Measurements from ENCODE around the gene ANXA5. TPM values are rescaled to one million over a fixed set of nuclear protein-coding genes. Genes with fewer than 3 reads are reported as not detected.

ANXA5 gene
- total RNA-seq, 1 donor from 2014 or later, result 426 TPM

DNA sequence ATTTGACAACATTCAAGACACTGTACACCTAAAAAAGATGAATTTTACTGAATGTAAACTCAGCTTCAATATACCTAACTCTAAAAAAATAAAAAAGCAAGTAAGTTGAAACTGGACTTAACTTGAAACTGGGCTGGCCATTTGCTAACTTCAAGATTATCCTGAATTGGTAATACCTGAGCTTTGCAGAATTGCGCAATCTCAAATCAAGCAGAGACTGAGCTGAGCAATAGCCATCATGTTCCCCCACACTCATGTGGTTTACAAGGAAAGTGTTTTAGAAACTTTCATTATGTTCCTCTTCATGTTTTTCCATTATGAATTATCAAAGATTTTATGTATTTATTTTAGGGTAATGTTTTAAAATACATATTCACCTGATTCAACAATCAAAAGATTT is 38.7 kb downstream of the ANXA5 start:
- intact Hi-C loops (cut with DNase I), result loop anchor here (10.0 kb wide), 1 partner anchor 283 kb away; no protein-coding TSS in a partner anchor

GRCh38 chr4:121656269-121656641 is 40.5 kb downstream of the ANXA5 start:
- intact Hi-C loops (cut with DNase I), result loop anchor here (10.0 kb wide), 1 partner anchor 281 kb away; no protein-coding TSS in a partner anchor
- peak; percentile 85 to 88 for ATAC-seq
- Histone ChIP-seq H3K27me3 (ENCODE audit: low read depth) (no peaks in the 10 kb centered on the region), H3K4me3 (no peak overlapping the region), H3K36me3 (no peaks in the 10 kb centered on the region), H3K4me1 (no peaks in the 10 kb centered on the region), H3K27ac (no peak overlapping the region), H3K9me3 (no peaks in the 10 kb centered on the region)
- DNase-seq, result peak; percentile 51
- peak; percentile 26 for TF ChIP-seq CTCF (IDR thresholded peaks at IDR 0.05)

More for the DNA sequence above, 38.7 kb downstream of the ANXA5 start:
- Histone ChIP-seq H3K4me1 (no peaks in the 10 kb centered on the region), H3K27ac (no peak overlapping the region), H3K4me3 (no peak overlapping the region), H3K27me3 (ENCODE audit: low read depth) (no peaks in the 10 kb centered on the region), H3K36me3 (no peaks in the 10 kb centered on the region), H3K9me3 (no peaks in the 10 kb centered on the region)
- DNase-seq (no peak), ATAC-seq (peak in 1 of 2 donors; percentile 51)
- TF ChIP-seq CTCF (IDR thresholded peaks at IDR 0.05), result no peak

DNA sequence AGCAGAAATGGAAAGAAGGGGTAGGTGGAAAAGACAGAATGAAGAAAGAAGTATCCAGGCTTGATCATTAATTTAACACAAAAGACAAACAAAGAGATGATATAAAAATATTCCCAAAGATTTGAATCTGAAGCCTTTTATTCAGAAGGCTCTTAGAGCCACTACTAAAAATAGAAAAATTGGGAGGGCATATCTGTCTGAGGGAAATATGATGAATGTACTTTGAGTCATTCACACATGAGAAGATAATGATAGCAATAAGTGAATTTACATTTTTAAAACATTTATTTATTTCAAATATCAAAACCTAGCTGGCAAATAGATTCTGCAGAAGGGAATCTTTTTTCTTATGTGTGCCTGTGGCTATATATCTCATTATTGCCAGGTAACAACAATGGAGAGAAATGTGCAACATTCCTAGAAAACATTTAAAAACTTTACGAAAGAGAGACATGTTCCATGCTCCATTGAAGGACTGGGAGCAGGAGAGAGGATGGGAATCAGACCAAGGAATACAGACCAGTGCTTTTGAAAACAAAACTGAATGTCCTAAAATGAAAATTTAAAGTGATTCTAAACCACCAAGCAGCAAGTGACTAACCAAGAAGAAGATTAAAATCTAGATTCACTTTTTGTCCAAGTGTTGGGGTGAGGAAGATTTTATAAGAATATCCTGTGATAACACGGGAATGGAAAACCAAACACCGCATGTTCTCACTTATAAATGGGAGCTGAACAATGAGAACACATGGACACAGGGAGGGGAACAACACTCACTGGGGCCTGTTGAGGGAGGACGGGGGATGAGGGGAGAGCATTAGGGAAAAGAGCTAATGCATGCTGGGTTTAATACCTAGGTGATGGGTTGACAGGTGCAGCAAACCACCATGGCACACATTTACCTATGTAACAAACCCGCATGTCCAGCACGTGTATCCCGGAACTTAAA is 41.2 kb downstream of the ANXA5 start:
- TF ChIP-seq CTCF (IDR thresholded peaks at IDR 0.05), result no peak
- Histone ChIP-seq H3K4me1 (no peaks in the 10 kb centered on the region), H3K27ac (no peak overlapping the region), H3K9me3 (no peaks in the 10 kb centered on the region), H3K27me3 (ENCODE audit: low read depth) (no peaks in the 10 kb centered on the region), H3K36me3 (no peaks in the 10 kb centered on the region), H3K4me3 (no peak overlapping the region)
- intact Hi-C loops (cut with DNase I), result loop anchor here (10.0 kb wide), 1 partner anchor 281 kb away; no protein-coding TSS in a partner anchor
- DNase-seq (no peak), ATAC-seq (peak in 1 of 2 donors; percentile 38)

DNA sequence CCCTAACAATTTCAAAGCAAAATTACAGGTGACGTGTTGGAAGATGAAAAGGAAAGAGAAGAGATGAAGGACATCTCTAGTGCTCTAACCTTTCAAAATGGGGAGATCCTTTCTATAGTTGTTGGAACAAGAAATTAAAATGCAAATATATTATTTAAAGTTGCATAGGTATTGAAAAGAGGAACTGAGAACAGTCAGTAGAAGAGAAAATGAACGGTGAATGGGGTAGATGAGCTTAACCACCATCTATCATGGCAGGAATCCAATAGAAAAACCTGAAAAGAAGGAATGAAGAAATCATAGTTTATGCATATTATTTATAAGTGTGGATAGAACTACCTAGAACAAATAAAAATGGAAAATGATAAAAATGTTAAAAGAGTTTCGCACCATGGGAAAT is 42.0 kb downstream of the ANXA5 start:
- intact Hi-C loops (cut with DNase I), result loop anchor here (10.0 kb wide), 1 partner anchor 280 kb away; no protein-coding TSS in a partner anchor
- Histone ChIP-seq H3K27ac (no peak overlapping the region), H3K27me3 (ENCODE audit: low read depth) (no peaks in the 10 kb centered on the region), H3K9me3 (no peaks in the 10 kb centered on the region), H3K4me1 (no peaks in the 10 kb centered on the region), H3K36me3 (no peaks in the 10 kb centered on the region), H3K4me3 (no peak overlapping the region)
- ATAC-seq (no peak), DNase-seq (no peak)
- TF ChIP-seq CTCF (IDR thresholded peaks at IDR 0.05), result no peak

DNA sequence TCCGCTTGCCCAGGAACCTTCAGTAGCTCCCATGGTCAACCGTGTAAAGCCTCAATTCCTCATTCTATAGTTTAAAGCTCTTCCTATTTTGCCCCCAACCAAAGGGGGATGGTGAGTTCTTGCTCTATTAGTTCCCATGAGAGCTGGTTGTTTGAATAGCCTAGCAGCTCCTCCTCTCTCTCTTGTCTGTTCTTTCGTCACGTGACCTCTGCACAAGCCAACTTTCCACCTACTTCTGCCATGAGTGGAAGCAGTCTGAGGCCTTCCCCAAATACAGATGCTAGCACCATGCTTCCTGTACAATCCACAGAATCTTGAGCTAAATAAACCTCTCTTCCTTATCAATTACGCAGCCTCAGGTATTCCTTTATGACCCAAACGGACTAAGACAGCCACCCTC is 42.8 kb downstream of the ANXA5 start:
- Histone ChIP-seq H3K27me3 (ENCODE audit: low read depth) (no peaks in the 10 kb centered on the region), H3K4me3 (no peak overlapping the region), H3K4me1 (no peaks in the 10 kb centered on the region), H3K9me3 (no peaks in the 10 kb centered on the region), H3K27ac (no peak overlapping the region), H3K36me3 (no peaks in the 10 kb centered on the region)
- ATAC-seq (no peak), DNase-seq (no peak)
- no peak for TF ChIP-seq CTCF (IDR thresholded peaks at IDR 0.05)
- intact Hi-C loops (cut with DNase I), result loop anchor here (10.0 kb wide), 1 partner anchor 279 kb away; no protein-coding TSS in a partner anchor
